CD4-positive, alpha-beta T cell treated with Interleukin-2 at 100 ng/mL for 4 hours (primary cell): ENCODE measurements around the gene SSC5D.
"Not testable (repeated sequence)": the region's sequence is repeated elsewhere in the genome, so short reads cannot be mapped to it uniquely, and the experiment has no call there.

ENCODE experiments used
- DNase-seq: peaks from one replicate; pipeline ENCODE4 v3.0.0-alpha.2; 2020; ENCODE audit warnings: low spot score

Gene SSC5D

GRCh38 chr19:55486971-55487923, 989 bp upstream of the SSC5D start:
- DNase-seq, result no peak

DNA sequence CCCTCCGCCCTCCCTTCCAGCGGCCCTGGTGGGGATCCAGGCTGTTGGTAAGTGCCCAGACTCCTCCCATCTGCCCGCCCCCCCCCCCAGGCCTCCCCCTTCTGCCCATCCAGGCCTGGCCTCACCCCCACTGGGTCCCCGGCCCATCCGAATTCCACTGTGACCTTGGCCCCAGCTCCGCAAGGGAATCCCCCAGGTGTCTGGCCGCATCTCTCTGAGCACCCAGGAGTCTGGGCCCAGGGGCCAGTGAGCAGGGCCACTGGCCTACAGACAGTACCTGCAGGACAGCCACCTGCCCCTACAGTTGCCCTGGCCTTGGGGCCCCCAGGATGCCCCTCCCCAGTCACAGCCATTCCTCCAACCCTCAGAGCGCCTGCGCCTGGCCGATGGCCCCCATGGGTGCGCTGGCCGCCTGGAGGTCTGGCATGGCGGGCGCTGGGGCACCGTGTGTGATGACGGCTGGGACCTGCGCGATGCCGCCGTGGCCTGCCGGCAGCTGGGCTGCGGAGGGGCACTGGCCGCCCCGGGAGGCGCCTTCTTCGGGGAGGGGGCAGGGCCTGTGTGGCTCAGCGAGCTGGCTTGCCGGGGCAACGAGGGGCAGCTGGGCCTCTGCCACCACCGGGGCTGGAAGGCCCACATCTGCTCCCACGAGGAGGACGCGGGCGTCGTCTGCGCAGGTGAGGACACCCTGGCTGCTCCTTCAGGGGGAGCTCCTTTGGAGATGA, 912 bp downstream of the SSC5D start:
- DNase-seq, result no peak

DNA sequence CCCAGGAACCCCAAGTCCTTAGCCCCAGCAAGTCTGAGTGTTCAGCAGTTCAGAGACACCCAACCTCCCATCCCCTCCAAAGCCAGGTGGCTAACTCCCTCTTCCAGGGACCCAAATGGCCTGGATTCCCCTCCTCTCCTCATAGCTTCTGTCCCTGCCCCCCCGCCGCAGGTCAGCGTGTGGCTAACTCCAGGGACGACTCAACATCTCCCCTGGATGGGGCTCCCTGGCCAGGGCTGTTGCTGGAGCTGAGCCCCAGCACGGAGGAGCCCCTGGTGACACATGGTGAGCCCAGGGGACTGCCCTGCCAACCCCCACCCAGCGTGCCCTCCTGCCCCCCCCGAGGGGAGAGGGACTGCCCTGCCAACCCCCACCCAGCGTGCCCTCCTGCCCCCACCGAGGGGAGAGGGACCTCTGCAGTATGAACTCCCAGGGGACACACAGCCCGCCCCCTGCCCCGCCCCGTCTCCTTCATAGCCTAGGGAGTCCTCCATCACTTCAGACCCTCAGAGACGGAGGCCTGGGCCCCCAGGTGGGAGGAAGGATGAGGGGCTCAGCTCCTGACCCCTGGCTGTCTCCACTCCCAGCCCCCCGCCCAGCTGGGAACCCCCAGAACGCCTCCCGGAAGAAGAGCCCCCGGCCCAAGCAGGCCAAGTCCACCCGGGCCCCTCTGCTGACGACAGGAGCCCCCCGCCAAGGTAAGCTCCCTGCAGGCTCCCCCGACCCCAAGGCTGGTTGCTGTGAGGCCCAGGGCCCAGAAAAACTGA, 1.7 kb downstream of the SSC5D start:
- no peak for DNase-seq

GRCh38 chr19:55490478-55491432, 2.5 kb downstream of the SSC5D start:
- no peak for DNase-seq

- no peak for DNase-seq
Observed at GRCh38 chr19:55491546-55492360, 3.5 kb downstream of the SSC5D start.

DNA sequence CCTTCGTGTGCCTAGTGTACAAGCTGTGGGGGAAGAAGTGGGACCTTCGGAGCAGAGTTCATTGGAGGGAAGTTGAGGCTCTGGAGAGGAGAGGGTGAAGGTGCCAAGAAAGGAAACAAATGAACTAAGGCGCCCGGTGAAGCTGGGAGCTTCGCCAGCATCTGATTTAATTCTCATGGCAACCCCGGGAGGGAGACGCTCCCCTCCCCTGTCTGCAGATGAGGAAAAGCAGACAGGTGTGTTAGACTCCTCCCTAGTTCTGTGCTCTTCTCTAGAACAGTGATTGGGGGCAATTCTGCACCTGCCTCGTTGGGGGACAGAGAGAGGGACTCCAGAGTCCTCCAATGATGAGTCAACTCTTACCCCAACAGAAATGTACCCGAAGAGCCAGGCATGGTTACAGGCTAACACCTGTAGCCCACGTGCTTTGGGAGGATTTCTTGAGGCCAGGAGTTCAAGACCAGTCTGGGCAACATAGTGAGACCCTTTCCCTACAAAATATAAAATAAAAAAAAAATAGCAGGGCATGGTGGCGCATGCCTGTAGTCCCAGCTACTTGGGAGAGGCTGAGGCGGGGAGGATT, 4.2 kb downstream of the SSC5D start:
- no peak for DNase-seq

DNA sequence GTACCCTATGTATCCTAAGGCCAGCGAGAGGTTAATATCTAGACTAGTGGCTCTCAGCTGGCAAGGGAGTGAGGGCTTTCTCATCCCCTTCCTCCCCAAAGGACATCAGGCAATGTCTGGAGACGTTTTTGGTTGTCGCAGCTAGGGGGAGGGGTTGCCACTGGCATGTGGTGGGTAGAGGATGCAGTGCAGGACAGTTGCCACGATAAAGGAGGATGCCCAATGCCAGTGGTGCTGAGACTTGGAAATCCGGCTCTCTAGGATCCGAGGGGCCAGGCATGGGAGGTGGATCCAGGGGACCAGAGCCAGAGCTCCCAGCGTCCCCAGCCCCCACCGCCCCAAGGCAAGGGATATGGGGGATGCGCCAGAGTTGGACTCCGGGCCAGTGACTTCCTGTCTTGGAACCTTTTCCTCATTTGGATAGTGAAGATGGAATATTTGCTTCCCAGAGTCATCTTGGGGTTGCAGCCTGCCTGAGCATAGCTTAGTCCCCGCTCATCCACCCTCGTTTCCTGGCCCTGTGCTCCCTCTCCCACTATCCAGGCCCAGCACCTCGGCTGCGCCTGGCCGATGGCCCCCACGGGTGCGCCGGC, 4.9 kb downstream of the SSC5D start:
- no peak for DNase-seq

DNA sequence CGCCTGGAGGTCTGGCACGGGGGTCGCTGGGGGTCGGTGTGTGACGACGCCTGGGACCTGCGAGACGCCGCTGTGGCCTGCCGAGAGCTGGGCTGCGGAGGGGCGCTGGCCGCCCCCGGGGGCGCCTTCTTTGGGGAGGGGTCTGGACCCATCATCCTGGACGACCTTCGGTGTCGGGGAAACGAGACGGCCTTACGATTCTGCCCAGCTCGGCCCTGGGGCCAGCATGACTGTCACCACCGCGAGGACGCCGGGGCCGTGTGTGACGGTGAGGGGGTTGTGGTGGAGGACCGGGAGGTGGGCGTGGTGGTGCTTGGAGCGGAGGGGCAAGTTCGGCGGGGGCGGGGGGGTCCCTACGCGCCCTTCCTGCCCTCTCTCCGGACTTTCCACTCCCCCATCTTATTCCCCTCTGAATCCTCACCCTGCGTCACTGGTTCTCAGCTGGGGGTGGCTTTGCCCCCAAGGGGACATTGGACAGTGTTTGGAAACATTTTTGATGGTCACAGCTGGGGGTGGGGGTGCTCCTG, 5.5 kb downstream of the SSC5D start:
- DNase-seq, result no peak

DNA sequence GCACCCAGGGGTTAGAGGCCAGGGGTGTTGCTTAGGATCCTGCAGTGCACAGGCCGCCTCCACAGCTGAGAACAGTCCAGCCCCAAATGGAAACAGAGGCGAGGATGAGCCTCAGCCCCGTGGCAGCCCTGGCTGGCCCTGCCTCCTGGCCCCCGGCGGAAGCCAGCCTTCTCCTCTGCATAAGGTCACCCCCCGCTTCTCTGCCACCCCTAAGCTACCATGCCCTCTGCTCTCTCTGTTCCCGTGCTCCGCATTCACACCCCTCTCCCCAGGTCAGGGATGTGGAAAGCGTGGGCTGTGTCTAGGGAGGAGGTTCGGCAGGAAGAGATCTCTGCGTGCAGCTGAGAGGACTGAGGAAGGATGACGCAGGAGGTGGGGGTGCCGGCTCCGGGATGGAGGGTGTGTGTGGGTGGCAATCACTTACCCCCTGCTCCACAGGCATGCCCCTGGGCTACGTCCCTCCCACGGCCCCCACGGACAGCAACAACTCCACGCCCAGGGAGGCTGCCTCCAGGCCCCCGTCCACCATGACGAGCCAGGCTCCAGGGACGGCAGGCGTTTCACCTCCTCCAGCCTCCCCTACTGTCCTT, 6.0 kb downstream of the SSC5D start:
- no peak for DNase-seq

- no peak for DNase-seq
Observed at GRCh38 chr19:55495646-55496349, 7.6 kb downstream of the SSC5D start.

GRCh38 chr19:55496820-55497219, 8.6 kb downstream of the SSC5D start:
- DNase-seq, result not testable (repeated sequence)

DNA sequence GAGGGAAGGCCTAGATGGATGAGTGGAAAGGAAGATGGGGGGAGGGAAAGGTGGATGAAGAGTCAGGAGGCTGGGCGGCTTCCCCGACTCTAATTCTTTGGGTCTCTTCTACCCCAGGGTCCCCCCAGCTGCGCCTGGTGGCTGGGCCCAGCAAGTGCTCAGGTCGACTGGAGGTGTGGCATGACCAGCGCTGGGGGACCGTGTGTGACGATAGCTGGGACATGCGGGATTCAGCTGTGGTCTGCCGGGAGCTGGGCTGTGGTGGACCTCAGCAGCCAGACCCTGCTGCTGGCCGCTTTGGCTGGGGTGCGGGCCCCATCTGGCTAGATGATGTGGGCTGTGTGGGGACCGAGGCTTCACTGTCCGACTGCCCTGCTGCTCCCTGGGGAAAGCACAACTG, 9.5 kb downstream of the SSC5D start:
- DNase-seq, result no peak

- DNase-seq, result no peak
Observed at GRCh38 chr19:55498246-55498840, 10.1 kb downstream of the SSC5D start.

- DNase-seq, result no peak
Observed at GRCh38 chr19:55500368-55500952, 12.2 kb downstream of the SSC5D start.

GRCh38 chr19:55502197-55502952, 14.1 kb downstream of the SSC5D start:
- no peak for DNase-seq

DNA sequence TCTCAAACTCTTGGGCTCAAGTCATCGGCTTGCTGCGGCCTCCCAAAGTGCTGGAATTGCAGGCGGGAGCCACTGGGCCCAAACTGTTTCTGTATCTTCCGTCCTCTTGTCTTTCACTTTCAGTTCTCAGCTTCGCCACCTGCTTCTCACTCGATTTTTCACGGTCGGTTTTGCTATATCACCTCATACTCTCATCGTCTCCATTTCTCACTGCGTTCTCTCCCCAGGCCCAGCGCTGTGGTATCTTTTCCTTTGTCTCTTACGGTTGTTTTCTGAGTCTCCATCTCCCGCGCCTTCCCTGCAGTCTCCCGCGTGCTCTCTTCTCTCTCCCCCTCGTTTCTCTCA, 14.9 kb downstream of the SSC5D start:
- DNase-seq, result no peak
